GM19023 (cell line): Measurements from ENCODE around the gene ITGB5.

Experiments
- ATAC-seq: cut with Tn5 transposase; IDR thresholded peaks from one replicate; pipeline ENCODE4 v1.9.1; 2021; ENCODE audit warnings: mild to moderate bottlenecking, moderate library complexity; ENCODE audit not compliant: unreplicated experiment

Gene ITGB5

DNA sequence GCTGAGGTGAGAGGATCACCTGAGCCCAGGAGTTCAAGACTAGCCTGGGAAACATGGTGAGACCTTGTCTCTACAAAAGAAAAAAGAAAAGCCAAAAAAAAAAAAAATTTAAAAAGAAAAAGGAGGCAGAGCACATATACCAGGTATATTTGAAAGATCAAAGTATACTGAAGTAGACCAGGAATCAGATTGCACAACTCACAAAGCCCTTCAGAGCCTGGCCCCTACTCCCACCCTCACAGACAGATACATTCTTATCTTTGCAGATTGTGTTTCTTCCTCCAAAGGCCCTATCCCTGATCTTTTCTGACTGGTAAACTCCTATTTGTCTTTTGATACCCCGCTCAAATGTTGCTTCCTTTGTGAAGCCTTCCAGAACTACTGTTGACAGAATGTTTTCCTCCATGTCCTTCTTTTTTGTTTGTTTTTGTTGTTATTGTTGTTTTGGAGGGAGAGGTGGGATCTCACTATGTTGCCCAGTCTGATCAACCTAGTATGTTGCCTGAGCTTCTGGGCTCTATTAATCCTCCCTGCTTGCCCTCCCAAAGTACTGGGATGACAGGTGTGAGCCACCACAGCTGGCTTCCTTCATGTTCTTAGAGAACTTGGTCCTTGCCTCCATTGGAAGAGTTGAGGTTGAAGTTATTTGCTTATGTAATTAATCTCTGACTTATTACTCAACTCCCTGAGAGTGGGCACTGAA lies 9.8 kb upstream of the ITGB5 start:
- no peak for ATAC-seq

DNA sequence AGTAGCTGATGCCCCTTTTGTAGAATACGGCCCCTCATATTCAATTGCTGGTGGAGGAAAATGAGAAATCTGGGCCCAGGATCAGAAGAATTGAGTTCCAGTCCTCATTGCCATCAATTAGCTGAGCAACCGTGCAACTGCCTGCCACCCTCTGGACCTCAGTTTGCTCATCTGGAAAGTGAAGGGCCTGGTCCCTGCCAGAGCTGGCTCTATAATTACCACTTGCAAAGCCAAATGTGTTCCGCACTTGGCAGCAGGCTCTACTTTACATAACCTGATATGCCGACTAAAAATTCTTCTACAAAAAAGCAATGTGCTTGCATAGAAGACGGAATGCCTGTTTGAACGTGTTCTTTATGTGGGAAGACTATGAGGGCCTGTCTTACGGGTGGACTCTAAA lies 8.6 kb upstream of the ITGB5 start:
- ATAC-seq = no peak

DNA sequence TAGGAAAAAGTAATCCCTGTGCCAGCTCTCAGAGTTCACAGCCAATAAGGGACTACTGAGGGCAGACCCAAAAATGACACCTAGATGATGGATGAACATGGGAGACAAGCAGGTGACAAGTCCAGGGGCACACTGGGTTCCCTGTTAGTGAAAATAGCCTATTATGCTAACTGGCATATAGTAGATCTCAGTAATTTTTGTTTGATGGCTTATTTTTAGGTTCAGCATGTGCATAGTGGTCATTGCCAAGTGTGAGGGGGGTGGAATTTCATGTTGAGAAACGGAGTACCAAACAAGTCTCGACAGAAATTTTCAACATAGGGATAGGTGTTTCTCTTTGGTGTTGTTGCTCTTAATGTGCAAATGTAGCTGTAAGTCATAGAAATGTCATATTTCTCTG lies 6.4 kb upstream of the ITGB5 start:
- ATAC-seq = no peak

DNA sequence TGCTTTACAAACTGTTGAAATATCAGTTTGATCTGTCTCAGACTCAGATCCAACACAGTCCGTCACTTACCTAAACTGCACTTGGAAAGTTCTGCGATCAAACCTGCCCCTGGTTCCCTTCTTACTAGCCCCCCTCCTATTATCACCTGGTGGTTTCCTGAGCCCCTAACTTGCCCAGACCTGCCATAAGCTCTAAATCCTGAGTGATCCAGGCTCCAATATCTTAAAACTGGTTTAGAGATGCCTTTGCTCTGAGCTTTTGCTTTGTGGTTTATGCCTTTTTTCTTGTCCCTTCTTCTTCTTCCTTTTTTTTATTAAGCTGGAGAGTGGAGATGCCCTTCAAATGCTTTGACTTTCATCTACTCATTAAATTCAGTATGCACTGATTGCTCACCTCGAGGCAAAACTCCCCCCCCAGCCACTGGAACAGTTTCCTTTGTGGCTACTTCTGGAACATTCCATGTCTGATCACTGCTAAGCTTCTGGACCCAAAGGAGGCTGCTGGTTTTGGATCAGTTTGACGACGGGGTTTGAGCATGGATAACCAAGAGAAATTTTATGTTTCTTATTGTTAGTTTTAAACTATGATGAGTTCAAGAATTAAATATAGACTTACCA lies 3.5 kb upstream of the ITGB5 start:
- ATAC-seq = no peak

DNA sequence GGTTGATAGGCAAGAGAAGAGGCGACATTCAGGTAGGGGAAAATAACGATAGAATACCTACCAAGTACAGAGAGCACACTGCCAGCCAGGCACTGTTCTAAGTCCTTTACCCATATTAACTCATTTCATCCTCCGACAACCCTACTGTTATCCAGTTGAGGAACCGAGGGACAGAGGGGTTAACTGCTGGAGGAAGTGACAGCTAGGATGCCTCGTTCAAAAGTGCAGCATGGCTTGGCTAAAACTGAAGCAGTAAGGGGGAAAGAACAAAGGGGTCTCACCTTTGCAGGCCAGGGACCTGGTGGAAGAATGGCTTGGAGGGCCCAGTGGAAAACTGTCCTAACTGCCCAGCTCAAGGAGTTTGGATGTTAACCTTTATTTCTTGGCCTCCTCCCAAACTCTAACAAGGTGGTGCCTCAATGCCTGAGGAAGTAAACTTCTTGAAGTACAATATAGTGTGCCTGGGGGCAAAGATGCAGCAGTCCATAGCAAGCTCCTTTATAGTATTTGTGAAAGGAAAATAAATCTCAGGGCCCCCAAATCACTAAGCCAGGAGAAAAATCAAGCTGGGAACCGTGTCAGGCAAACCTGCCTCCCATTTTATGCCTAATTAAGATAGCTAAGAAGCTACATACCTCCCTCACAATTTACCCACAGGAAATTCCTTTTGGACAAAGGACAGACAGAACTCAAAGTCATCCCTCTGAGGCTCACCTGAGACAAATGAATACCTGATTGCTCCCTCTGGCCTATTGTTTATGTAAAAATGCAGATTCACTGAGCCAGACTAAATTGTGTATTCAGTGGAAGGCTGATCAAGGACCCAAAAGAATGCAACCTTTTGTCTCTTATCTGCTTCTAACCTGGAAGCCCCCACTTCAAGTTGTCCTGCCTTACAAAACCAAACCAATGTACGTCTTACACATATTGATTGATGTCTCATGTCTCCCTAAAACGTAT lies 1.6 kb upstream of the ITGB5 start:
- no peak for ATAC-seq

DNA sequence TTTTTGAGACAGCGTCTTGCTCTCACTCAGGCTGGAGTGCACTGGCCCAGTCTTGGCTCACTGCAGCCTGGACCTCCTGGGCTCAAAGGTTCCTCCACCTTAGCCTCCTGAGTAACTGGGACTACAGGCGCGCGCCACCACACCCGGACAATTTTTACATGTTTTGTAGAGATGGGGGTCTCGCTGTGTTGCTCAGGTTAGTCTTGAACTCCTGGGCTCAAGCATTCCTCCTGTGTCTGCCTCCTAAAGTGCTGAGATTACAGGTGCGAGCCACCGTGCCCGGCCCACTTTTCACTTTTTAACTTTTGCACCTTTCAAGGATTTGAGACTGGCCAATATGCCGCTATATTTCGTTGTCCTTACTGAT lies 750 bp upstream of the ITGB5 start:
- no peak for ATAC-seq

DNA sequence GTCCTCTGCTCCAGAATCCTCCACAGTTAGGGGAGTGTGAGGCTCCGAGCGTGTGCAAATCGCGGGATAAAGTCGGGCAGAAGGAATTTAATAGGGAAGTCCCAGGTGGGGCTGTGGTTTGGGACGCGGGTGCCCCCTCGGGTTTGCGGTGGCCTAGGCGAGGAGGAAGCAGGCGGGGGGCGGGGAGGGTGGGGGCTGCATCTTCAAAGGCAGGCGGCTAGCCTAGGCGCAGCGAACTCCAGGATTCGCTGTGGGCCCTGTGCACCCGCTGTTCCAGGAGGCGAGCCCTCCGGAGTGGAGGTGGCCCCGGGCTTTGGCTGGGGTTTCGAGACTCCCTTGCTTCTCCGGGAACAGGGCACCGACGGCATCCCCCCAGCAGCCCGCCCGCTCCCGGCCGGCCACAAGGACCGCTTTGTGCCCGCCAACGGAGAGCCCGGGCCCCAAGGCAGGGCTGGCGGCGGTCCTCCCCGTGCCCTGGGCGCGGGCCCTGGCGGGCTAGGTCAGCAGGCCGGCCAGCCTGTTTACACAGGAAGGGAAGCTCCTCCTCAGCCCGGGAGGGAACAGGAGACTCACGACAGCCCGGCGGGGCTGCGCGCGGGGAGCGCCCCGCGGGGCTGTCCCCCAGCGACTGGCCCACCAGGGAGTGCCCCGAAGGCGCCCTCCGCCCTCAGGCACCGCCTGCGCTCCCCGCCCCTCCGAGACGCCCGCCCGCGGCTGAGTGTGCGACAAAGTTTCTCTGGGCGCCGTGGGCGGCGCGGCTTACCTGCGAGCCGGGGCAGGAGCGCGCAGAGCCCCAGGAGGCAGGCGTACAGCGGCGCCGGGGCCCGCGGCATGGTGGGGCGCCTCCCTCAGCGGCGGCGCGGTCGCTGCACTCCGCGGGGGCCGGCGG lies 753 bp downstream of the ITGB5 start:
- peak; percentile 51 for ATAC-seq

DNA sequence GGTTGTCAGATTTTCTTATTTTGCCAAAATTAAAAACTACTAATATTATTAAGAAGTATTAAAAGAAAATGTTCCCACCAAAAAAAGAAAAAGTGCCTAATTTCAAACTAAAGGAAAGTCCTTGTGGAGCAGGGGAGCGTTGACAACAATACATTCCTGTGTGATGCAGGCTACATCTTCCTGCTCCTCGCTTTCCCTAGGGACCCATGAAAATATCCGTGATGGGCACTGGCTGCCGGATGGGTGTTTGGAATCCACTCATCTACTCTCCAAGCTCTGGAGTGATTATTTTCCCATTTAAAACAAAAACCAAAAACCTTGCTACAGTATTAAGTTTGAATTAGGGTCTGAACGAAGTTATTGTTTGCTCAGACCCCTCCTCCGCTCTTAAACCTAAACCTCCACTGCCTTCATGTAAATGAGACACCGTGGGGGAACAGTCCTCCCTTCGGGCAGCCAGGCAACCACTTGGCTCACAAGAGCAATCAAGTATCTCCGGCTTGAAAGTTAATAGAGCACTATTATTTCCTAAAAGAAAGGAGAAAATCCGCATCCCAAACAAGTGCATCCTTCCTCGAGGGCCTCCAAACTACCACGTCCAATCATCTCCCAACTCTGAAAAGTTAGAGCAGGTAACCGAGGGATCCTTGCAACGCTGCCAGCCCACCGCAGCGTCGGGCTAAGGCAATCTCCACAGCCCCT lies 1.5 kb downstream of the ITGB5 start:
- ATAC-seq = no peak

DNA sequence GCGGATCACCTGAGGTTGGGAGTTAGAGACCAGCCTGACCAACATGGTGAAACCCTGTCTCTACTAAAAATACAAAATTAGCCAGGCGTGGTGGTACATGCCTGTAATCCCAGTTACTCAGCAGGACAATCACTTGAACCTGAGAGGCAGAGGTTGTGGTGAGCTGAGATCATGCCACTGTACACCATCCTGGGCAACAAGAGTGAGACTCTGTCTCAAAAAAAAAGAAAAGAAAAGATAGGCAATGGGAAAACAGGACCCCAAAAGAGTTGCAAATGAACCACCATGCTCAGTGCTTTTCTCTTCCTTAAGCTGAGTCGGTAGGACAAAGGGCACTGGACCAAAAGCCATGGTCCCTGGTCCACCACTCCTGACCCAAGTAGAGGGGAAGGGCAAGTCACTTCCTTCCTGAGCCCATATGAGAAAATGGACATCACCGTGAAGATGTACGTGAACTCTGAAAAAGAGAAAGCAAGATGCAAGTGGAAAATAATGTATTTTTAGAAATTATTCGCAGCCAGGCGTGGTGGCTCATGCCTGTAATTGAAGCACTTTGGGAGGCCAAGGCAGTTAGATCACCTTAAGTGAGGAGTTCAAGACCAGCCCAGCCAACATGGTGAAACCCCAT lies 2.6 kb downstream of the ITGB5 start:
- ATAC-seq = no peak

DNA sequence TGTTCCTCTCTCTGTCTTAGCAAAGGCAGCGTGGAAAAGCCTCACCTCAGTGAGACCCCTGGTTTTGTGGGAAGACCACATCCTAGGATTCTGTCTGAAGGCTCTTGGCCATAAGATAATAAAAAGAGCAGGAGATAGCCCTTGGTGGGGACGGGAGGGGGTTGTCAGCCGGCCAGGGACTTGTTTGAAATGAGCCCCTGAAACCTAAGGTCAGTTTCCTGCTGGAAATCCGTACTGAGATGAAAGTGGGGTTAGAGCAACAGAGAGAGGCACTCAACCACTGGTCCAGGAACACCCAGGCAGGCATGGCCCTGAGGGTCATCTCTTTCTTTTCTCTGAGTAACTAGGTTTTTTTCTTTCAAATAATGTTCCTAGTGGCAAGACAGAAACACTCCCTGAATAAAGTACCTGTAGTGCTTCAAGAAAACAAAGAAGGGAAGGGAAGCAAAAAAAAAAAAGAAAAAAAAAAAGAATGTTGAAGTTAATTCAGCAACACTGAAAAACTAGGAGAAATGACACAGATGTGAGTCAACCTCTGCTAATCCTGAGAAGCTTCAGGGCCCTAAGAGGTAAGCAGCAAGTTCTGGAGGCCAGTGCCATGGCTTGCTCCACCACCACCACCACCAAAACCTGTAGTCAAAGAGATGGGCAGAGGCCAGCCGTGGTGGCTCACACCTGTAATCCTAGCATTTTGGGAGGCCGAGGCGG lies 3.2 kb downstream of the ITGB5 start:
- no peak for ATAC-seq

DNA sequence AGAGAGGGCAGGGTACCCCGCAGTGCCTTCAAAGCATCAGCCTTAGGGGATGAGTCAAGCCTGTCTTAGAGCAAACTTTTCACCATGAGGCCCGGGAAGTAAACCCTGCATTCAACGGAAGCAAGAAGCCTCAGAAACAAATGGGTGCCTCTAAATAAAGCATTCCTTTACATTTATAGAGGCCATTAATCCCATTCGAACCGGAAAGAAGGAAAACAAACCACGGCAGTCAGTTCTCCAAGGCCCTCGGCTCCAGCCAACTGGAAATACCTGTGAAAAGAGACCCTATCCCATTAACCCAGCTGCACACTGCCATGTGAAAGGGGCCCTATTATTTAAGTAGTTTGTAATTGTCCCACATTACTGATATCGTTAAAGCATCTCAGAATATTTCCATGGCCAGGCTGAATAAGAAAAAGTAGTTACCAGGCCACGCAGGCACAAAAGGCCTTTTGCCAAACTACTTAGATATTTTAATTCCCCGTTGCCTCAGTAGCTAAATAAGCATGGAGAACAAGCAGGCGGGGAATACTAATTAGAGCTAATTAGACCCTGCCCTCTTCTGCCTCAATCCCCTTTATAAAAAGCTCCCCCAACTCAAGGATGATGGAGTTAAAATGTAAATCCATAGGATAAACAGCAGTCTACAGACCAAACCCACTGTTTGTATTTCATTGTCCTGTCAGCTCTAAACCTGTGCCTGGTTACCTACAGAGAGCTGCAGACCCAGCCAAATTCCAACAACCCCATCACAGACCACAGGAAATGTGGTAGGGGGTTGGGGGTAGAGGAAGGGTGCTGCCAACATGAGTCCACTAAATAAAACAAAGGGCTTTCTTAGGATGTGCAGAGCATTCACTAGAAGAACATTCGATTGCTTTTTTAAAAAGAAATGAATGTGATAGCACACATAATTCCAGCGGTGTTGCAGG lies 4.1 kb downstream of the ITGB5 start:
- no peak for ATAC-seq

DNA sequence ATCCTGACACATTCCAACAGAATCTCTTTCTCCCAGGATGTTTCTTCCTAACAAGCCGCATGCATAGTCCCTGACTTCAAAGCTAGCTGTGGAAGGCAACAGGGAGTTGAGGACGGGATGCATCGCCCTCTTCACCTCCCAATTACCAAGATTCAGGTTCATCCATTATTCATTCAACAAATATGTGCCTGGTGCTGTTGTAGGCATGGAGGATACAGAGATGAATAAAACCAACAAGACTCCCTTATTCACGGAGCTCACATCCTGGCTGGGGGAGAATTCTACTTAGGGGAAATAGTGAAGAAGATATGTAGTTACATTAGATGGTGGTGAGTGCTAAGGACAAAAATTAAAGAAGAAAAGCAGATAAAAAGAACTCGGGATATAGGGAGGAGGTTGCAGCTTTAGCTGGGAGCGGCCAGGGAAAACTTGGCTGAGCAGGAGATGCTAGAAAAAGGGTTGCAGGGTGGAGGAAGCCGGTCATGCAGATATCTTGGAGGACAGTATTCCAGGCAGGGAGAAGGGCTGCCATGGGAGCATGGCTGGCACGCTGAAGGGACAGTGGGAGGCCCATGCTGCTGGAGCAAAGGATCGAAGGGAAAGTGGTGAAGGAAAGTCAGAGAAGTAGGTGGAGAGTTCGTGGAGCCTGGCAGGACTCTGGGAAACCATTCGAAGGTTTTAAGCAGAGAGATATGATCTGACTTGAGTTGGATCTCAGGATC lies 5.0 kb downstream of the ITGB5 start:
- ATAC-seq = no peak

DNA sequence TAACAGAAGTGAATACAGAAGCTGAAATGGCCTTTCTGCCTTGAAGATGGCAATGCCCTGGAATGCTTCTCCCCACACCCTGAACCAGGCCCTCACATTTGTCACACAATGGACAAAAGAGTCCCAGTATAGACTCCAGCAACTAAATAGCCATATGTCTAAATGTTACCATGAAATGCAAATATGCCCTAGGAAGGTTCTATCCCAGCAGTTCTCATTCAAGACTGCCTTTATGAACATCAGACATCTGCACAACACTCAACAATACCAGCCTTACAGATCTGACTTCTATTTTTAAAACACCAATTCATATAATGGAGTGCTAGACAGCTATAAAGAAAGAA lies 7.9 kb downstream of the ITGB5 start:
- no peak for ATAC-seq

DNA sequence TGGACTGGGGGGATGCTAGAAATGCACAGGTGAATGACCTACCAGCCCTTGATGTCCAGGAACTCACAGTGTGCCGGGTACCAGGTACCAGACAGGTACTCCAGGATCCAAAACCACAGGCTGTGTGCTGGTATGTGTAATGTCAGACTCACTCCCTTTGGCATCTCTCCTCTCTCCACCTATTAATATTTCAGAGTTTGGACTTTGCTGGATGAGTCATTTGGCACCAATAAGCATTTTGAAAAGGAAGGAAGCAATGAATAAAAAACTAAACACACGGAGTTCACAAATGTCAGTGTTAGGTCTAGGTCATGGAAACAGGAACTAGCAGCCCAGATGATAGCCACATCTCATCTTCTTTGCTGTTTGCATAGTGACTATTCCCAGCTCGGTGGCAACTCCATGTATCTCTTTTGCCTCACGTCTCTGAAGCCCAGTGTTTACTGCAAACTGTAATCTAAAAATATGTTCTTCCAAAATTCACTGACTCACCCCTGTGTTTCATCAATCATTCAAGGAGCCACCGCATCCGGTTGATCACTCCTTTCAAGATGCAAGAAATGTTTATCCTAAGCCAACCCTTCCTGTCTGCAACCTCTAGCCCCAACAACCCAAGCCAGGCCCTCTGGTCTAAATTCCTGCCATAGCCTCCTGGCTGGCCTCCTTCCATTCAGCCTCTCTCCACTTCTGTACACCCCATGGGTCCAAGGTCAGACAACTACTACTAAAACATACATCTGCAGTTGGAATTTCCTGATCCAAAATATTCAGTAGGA lies 8.4 kb downstream of the ITGB5 start:
- no peak for ATAC-seq

DNA sequence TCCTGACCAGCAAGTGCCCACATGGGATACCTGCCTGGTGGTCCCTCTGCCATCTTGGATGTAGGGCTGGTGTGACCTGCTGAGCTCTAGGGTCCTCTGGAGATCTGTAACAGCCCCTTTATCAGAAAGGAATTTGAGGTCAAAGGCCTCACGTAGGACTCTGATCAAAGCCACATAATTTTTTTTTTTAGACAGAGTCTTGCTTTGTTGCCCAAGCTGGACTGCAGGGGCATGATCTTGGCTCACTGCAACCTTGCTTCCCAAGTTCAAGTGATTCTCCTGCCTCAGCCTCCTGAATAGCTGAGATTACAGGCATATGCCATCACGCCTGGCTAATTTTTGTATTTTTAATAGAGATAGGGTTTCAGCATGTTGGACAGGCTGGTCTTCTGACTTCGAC lies 9.5 kb downstream of the ITGB5 start:
- ATAC-seq = no peak

DNA sequence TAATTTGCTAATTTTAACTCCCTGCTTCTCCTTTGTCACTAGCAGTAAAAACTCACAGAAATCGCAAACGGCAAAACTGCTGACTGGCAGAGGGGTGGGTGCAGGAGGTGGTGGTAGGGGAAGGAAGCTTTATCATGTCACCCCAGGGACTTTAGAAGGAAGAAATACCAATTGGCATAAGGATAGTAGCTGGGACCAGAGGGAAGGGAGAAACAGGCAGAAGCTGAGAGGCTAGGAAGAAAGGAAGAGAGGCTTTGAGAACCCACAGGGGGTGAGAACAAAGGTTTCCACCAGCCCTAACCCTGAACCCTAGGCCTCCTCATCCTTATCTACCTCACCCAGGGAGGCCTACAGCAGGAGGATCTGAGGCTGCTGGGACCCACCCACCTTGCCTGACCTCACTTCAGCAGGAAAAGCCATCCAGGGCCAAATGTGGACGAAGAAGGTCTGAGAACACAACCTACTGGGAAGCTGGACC lies 10.7 kb downstream of the ITGB5 start:
- no peak for ATAC-seq

DNA sequence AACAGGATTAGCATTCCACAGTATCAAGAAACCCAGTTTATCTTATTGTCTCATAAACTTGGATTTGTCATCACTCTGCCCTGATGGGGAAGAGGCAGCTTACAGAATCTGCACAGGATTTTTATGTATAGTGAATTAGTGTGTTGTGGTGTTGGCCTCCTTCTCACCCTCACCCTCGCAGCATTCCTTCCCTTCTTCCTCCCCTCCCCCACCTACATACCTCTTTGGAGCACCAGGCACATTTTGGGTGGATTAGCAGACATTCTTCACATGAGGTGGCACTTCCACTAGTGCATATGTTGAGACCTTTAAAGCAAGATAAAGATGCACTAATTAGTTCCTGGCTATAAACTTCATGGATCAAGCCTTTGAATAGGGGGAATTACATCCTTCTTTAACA lies 13.9 kb downstream of the ITGB5 start:
- ATAC-seq = no peak
